Measurements from ENCODE around the gene PEPD.

Gene PEPD

DNA sequence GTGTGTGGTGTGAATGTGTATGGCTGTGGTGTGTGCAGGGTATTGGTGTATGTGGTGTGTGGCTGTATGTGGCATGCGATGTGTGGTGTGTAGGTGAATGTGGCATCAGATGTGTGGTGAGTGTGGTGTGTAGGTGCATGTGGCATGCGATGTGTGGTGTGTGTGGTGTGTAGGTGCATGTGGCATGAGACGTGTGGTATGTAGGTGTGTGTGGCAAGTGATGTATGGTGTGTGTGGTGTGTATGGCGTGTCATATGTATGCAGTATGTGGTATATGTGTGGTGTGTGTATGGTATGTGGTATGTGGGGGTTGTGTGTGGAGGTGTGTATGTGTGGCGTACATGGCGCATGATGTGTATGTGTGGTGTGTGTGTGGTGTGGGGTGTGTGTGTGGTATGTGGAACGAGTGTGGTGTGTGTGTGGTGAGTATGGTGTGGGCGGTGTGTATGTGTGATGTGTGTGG, 63.4 kb downstream of the PEPD start:
- no peak for DNase-seq (ENCODE audit: low read depth)

DNA sequence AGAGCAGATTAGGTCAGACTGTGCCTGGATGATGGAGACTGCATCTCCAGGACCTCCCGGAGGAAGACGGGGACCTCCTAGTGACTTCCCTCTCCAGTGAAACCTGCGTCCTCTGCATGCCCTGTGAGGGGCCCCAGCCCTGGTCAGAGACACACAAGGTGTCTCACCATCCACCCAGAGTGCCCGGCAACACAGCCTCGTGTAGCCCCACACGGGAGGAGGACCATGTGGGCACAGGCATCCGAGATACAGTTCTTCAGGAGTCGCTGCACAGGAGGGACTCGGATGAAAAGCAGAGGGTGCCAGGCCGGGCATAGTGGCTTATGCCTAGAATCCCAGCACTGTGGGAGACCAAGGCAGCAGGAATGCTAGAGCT, 64.8 kb downstream of the PEPD start:
- DNase-seq (ENCODE audit: low read depth): no peak

DNA sequence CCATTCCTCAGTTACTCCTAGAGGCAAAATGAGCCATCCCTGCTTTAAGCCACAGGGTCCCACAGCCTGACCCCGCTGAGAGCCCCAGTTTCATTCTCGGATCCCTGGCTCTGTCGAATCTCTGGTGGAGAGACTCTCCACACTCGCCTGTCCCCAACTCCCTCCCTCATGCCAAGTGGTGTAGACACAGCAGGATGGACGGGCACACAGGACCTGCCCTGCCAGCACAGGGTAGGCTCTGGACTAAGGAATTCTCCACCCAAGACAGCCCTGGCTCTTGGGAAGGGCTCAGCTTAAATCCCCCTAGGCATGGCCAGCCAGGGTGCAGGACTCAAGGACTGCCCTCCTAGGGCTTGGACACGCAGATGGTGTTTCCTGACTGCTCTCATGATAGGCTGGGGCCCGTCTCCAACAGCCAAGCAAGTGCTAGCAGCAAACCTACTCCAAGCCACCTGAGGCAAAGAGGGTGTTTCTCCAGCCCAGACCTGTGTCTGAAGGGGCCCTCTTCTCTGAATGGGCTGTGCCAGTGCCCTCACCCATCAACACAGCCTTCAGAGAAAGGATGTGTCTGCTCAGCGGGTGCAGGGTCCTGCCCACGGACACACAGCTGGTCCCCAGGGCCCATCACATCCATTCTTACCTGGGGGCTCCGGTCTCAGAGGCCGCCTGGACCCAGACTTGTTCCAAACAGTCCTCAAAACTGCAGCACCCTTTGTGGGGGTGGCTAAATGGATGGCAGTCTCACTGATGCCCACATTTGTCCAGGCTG, 65.3 kb downstream of the PEPD start:
- no peak for DNase-seq (ENCODE audit: low read depth)

DNA sequence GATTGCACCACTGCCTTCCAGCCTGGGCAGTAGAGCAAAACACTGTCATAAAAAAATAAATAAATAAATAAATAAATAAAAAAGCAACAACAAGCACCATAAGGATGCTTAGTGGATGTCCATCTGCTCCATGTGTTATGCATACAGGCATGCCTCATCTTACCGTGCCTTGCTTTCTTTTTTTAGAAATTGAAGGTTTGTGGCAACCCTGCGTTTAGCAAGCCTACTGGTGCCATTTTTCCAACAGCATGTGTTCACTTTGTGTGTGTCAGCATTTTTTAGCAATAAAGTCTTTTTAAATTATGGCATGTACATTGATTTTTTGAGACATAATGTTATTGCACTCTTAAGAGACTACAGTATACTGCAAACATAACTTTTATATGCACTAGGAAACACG, 68.3 kb downstream of the PEPD start:
- DNase-seq (ENCODE audit: low read depth): no peak

DNA sequence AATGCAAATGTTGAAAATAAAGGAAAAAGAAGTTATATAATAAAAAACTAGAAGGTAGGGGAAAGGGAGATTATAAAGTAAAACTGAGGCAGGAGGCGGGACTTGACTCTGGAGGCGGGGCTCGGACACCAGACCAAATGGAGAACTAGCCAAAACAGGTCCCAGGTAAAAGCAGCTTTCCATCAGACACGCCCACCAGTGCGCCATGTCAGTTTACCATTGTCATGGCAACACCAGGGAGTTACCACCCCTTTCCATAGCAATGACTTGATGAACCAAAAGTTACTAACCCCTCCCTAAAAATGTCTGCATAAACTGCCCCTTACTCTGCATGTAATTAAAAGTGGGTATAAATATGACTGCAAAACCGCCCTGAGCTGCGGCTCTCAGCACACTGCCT, 70.9 kb downstream of the PEPD start:
- no peak for DNase-seq (ENCODE audit: low read depth)

DNA sequence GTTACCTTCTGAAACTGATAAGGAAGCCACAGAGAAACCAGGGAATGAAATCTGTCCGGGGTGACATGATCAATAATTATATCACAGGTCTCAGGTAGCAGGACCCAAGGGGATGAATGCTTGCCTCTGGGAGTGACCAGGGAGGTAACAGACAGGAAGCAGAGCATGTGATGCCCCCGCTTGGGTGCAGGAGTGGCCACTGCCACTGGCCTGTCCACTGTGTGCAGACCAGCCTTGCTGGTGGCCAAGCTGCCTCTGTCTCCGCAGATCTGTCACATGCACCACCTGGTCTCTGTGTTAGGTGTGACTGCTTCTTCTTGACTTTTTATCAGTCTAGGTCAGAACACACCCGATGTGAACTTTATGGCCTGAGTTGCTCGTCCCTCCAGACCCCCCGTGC, 71.8 kb downstream of the PEPD start:
- DNase-seq (ENCODE audit: low read depth): no peak

DNA sequence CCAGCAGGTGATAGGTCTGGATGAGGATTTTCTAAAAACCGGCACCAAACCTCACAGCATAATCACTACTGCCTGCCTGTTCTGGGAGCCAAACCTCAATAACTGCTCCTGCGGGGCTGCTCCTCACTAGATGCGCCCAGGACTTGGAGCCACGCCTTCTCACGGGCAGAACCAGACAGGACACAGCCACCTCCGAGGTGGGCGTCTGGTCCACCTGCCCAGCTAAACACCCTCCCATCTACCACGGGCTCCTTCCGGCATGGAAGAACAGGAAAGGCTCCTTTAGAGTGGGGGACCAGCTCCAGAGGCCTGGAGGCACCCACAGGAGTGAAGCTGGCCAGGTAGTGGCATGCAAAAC, 73.5 kb downstream of the PEPD start:
- DNase-seq (ENCODE audit: low read depth): no peak

DNA sequence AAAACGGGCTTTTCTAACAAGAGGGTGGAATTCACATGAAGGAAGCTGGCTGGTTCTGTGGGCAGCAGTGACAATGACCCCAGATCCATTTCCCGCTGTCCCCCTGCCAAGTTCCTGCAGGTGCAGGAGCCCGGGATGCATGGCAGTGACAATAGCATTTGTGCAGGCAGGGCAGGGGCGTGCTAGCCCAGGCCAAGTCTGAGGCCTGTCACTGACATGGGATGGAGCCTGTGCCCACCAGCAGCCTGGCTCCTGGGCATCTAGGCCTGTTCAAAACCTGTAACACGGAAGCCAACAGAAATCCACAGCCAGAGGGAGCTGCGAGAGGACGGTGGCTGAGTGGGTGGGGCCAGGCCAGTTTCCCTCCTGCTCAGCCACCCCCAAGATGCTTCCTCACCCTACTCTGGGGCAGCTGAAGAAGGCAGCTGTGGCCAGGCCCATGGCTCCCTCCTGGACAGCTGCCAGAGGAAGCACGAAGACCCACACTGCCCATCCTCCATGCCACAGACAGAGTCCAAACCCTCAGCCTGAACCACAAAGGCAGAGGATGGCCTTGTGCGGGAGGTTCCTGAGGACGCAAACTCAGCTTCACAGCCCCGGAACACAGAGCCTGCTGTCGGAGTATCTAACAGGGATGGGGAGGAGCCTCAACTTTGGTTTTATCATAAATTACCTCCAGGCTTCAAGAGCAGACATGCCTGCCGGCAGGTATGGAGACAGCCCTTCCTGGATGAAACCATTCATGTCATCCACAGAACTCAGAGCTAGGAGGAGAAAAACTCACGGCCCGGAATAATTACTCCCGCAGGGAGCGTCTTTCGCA, 74.0 kb downstream of the PEPD start:
- no peak for DNase-seq (ENCODE audit: low read depth)

DNA sequence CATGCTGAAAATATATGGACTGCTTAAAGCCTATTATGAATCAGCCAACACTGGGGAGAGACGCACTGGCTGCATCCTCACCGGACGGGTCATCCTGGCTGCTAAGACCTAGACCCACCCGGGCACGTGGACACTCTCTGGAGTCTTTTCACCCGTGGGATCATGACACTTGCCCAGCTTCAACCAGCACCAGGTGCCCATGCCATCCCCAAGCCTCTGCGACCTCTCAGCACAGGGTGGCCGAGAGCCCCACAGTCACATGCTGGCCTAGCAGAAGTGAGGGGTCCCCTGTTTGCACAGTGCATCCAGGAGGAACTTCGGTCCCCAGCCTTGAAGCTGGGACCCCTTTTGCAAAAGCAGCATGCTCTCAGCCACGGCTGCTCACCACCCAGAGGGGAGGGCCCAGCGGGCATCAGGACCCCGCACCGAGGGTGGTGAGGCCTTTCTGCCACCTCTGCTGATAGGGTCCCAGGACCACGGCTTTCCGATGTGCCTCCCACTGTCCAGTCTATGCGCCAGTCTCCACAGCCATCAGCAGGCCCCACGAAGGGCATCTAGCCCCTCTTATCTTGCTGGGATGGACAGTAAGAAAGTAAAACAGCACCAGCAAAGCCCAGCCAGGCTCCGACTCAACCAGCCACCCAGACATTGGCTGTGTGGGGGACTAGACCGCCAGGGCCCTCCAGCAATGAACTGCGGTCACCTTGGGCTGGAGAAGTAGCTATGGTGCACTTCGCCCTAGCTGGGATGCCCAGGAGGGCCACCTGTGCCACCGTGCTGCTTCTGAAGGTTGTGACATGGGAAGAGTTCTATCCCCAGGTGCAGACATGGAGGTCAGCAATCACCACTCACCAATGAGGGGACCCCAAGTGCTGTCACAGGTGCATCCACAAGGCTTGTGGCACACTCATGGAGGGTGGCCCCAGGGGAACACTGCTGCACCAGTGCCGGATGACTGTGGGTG, 75.0 kb downstream of the PEPD start:
- DNase-seq (ENCODE audit: low read depth): no peak

DNA sequence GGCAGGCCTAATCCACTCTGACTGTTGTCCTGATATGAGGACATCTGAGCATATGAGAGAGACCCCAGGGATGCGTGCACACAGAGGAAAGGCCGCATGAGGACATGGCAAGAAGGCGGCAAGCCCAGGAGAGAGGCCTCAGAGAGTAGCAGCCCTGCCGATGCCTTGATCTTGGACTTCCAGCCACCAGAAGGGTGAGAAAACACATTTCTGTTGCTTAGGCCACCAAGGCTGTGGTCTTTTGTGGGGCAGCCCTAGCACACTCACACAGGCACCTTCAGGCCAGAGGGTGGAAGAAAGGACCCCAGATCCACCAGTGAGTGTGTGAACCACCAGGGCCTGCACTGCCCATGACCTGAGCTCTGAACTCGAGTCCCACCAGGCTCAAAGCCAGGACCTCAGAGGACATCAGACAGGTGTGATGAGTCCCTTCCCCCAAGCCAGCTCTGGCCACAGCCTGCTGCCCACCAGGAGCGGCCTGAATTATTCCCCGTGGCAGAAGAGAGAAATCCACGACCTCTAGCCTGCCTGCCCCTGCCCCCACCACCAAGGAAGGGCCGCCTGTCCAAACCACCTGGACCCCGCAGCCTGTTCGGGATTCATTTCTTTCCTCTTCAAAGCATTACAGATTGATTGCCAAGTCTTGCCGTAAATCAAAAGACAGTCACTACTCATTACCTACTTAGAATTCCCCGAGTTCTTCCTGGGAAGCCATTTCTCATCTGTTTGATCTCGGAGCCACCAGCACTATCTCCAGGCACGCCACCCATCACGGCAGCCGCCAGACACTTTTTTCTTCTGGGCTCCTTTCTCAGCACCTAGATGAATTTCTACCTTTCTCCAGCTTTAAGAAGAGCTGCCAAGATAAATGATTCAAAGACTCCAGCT, 75.9 kb downstream of the PEPD start:
- no peak for DNase-seq (ENCODE audit: low read depth)

DNA sequence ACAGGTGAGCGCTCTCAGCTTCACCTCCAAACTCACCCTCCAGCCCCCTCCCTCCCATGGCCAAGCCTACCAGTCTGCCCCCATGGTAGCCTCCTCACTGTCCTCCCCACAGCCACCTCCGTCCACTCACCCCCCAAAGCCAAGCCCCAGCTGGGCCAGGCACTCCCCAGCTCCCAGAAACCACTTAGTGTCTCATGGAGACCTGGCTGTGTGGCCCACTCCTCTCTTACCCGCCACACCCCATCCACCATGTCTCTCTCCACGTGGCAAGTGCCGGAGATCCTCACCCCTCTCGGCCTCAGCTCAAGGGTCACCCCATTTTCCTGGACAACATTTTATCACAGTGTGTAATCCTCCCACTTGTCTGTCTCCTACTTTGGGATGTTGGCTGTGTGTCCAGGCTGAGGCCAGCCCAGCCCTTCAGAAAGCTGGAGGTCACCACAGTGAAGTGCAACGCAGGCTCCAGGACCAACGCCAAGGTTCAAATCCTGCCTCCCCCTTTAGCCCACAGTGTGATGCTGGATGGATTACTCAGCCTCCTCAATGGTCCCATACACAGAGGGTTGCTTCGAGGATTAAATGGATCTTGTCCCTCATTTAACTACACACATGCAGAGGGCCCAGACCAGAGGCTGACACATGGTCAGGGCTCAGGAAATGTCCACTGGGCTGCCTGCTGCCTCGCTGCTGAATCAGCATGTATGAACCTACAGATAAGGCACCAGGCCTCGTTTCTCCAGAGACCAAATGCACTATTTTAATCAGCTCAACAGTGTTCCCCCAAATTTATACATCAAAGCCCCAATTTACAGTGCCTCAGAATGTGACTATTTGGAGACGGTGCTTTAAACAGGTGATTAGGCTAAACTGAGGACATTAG, 76.8 kb downstream of the PEPD start:
- DNase-seq (ENCODE audit: low read depth): no peak

DNA sequence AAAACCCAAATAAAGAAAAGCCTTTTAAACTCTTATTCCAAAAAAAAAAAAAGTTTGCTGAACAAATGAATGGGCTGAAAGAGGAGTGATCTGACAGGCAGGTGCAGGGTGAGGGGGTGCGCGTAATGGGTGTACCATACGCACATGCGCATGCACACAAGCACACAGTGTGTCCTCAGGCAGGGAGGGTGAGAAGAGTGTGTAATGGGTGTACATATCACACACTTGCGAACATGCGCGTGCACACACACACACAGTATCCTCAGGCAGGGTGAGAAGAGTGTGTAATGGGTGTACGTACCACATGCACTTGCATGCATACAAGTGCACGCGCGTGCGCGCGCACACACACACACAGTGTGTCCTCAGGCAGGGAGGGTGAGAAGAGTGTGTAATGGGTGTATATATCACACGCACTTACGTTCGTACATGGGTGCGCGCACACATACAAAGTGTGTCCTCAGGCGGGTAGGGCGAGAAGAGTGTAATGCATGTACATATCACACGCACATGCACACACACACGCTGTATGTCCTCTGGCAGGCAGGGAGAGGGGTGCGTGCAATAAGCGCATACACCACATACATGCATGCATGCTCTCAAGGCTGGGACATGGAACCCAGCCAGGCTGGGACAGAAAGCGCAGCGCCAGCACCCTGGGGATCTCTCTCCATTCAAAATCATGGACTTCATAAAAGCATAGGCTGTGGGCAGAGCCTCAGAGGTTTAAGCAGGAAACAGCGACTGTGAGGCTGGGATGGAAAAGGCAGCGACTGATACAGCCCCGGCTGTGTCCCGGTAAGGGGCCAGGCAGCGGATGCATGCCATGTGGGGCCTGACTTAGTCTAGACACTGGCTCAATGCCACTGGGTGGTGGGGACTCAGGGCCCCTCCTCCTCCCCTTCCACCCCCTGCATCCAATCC, 77.7 kb downstream of the PEPD start:
- no peak for DNase-seq (ENCODE audit: low read depth)

DNA sequence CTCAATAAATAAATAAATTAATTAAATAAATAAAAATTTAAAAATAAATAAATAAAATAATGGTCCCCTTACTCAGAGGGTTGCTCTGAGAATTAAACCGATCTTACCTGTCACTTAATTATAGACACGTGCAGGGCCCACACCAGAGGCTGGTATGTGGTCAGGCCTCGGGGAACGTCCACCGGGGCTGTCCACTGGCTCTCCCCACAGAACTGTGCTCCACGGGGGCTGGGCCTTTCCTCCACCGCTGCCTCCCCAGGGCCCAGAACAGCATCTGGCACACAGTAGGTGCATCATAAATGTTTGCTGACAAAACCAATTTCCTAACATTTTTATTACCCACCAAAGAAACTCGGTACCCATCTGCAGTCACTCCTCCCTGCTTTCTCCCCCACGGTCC, 78.9 kb downstream of the PEPD start:
- no peak for DNase-seq (ENCODE audit: low read depth)

DNA sequence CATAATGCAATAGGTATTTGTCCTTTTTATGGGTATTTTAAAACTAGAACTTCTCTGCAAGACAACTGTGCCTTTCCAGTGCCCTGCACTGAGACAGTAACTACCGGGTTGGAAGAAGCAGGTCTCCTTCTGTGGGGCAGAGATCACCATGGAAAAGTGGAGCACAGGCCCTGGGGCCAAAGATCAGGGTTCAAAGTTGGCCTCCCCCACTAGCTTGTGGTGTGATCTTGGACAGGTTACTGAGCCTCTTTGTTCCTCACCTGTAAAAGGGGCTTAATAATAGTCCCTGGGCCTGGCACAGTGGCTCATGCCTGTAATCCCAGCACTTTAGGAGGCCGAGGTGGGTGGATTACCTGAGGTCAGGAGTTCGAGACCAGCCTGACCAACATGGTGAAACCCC, 79.8 kb downstream of the PEPD start:
- no peak for DNase-seq (ENCODE audit: low read depth)

DNA sequence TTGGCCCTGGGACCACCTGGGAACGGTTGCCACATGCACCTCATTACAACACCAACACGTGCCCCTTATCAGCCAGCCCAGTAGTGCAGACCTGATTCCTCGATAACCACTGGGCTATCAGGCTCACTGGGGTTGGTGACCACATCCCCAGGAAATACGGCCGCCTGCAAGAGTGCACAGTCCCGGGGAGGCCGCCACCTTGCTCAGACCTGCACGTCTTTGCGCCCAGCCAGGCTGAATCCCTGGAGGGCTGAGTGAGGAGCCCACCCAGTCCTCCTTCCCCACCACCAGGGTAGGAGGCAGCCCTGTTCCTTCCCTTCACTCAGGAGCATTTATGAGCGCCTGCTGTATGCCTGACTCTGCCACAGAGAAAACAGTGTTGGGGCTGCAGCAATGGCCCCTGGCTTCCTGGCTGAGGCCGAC, 80.3 kb downstream of the PEPD start:
- DNase-seq (ENCODE audit: low read depth): no peak

DNA sequence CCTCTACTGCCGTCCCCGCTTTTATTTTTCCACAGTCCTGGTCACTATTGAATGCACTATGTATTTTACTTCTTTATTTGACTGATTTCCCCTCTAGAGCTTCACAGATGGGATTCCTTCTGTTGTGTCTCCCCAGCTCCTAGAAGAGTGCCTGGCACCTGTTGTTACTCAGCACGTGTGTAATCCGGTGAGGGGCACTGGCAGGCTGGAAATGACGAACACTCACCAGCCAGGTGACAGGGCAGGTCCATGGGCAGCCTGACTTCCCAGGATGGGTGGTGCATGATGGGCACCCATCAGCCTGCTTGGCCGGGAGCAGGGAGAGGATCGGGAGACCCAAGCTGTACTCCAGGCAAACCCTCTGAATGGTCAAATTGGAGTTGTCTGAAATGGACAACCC, 80.9 kb downstream of the PEPD start:
- no peak for DNase-seq (ENCODE audit: low read depth)

DNA sequence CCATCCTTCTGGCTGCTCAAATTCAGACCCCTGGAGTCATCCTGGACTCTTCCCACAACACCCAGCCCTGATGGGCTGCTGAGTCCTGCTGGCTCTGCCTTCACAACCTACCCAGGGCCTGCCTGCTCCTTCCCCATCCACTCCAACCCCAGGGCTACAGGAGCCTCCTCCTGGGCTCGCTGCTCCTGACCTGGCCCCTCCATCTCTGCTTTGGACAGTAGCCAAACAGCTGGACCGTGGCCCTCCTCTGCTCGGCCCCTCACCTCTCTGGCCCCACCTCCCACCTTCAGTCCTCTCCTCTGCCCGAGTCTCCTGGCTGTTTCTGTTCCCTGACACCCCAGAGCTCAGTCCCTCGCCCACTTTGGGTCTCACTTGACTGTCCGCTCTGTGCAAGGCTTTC, 81.3 kb downstream of the PEPD start:
- no peak for DNase-seq (ENCODE audit: low read depth)

DNA sequence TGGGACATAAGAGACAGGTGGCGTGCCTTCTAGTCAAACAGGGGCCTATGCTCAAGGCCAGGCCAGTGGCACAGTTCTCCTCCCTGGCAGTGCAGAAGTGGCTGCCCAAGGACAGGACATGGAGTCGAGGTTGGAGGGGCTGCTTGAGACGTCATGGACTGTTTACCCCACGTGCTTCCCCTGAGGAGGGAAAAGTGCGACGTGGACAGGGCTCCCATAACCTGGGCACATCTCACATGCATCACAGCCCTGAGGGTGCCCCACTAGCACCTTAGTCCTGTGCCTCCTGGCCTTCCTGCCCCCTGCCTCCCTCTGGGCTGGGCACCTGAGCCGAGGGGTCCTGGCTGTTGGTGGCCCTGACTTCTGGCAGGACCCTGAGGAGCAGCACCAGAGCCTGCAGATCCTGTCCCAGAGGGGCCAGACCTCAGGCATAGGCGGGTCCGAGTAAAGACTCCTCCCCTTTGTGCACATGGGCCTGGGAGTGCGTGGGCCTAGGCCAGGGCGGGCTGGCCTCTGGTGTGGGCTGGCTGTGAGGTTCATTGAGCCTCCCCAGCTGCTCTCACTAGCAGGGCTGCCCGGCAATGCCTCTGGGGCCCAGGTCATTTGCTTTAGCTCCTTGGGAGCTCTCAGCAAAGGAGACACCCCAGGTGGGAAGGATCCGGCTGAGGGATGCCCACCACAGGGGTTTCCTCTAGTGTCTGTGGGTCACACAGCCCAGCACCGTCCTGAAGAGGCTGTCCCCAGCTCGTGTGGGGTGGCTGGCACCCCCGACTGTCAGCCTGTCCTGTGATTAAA, 82.4 kb downstream of the PEPD start:
- no peak for DNase-seq (ENCODE audit: low read depth)
